Testis (tissue), 3 donors: ENCODE measurements around the gene DAZAP1. TPM values are rescaled to one million over a fixed set of nuclear protein-coding genes. Genes with fewer than 3 reads are reported as not detected.

Experiments used
- DNase-seq: peaks from one replicate; pipeline ENCODE4 v3.0.0-alpha.2; 2019
- H3K27ac ChIP-seq, 2 donors: fragments of 200-600 bp; sonication (generic); one replicate each; pipeline ENCODE4 v1.5.1; 2019
- H3K27me3 ChIP-seq: fragments of 200-600 bp; sonication (generic); one replicate; pipeline ENCODE4 v1.5.1; 2019
- H3K36me3 ChIP-seq: fragments of 200-600 bp; sonication (generic); one replicate; pipeline ENCODE4 v1.5.1; 2017; ENCODE audit warnings: low read depth; ENCODE audit errors: missing control alignments
- H3K4me1 ChIP-seq: fragments of 200-600 bp; sonication (generic); one replicate; pipeline ENCODE4 v1.5.1; 2019
- H3K4me3 ChIP-seq, 2 donors: fragments of 200-600 bp; sonication (generic); one replicate each; pipeline ENCODE4 v1.5.1; 2017 to 2019
- H3K9me3 ChIP-seq: fragments of 200-600 bp; sonication (generic); one replicate; pipeline ENCODE4 v1.5.1; 2017
- CTCF ChIP-seq, 3 experiments: fragments of 450-650 bp in 2 of 3; fragments of 200-600 bp in 1 of 3; sonication (generic) in 1 of 3; IDR thresholded peaks; one replicate each; pipeline ENCODE4 v1.5.1; 2016 to 2019; ENCODE audit warnings: antibody characterized with exemption in 3 of 3, mild to moderate bottlenecking in 2 of 3, moderate library complexity in 1 of 3
- POLR2A ChIP-seq: fragments of 450-650 bp; IDR thresholded peaks from one replicate; pipeline ENCODE4 v1.6.1; 2017; ENCODE audit warnings: antibody characterized with exemption, mild to moderate bottlenecking, moderate library complexity
- WGBS, 2 donors: methylation state at CpG; one replicate each; pipeline ENCODE4 v1.1.5; 2018; 5-methylcytosine and 5-hydroxymethylcytosine counted together
- intact Hi-C: fragments of 100-400 bp; cut with DNase I; formaldehyde crosslinking; loops from one replicate; pipeline ENCODE4 v1.15.1; 2023; ENCODE audit warnings: low total_unique reads
- polyA plus RNA-seq: library from polyadenylated mRNA; stranded (reverse); fragments of 350-450 nt; fragmentation: Illumina TruSeq; extraction: RNeasy Lipid Tissue Mini Kit (QIAGEN cat#74804); gene quantifications from one replicate; pipeline ENCODE4 v1.2.3, GENCODE V29; 2014; ENCODE audit warnings: low read depth, low replicate concordance; ENCODE audit not compliant: insufficient read depth
- total RNA-seq, 2 donors: library from RNA; depleted of rRNA; stranded (reverse); fragments of >200 nt; gene quantifications; one replicate each; pipeline ENCODE4 v1.2.3, GENCODE V29; 2016

Gene DAZAP1
- total and polyA plus RNA-seq, 3 donors from 2014 or later = 97.9 to 215 (median 99.6) TPM

- Histone ChIP-seq H3K4me1 (peaks cover 12% of the 10 kb centered on the region), H3K27me3 (no peaks in the 10 kb centered on the region), H3K36me3 (no peaks in the 10 kb centered on the region), H3K4me3 (no peak overlapping the region), H3K9me3 (no peaks in the 10 kb centered on the region), H3K27ac (no peak overlapping the region)
- intact Hi-C loops = no loop called here
- 85 to 86% methylated on average over 28 to 42 of the region's 42 CpGs for WGBS, 2 donors
- DNase-seq = no peak
- TF ChIP-seq POLR2A (no peak), CTCF (IDR thresholded peaks at IDR 0.05) (no peak)
Observed at GRCh38 chr19:1424192-1424955, 17.0 kb downstream of the DAZAP1 start.

GRCh38 chr19:1425102-1425837 is 17.9 kb downstream of the DAZAP1 start:
- no peaks in the 10 kb centered on the region for H3K27me3 ChIP-seq
- no peaks in the 10 kb centered on the region for H3K36me3 ChIP-seq
- TF ChIP-seq POLR2A = no peak
- no peak for TF ChIP-seq CTCF (IDR thresholded peaks at IDR 0.05)
- 84 to 85% methylated on average over 26 to 33 of the region's 33 CpGs for WGBS, 2 donors
- no peak overlapping the region for H3K4me3 ChIP-seq
- DNase-seq = no peak
- H3K4me1 ChIP-seq = peaks cover 21% of the 10 kb centered on the region
- intact Hi-C loops = no loop called here
- no peak overlapping the region for H3K27ac ChIP-seq
- H3K9me3 ChIP-seq = no peaks in the 10 kb centered on the region

GRCh38 chr19:1425902-1426301 is 18.5 kb downstream of the DAZAP1 start:
- Histone ChIP-seq H3K4me1 (peaks cover 21% of the 10 kb centered on the region), H3K27ac (no peak overlapping the region), H3K27me3 (no peaks in the 10 kb centered on the region), H3K9me3 (no peaks in the 10 kb centered on the region), H3K4me3 (no peak overlapping the region), H3K36me3 (no peaks in the 10 kb centered on the region)
- DNase-seq = no peak
- 90 to 94% methylated on average over 9 to 14 of the region's 14 CpGs for WGBS, 2 donors
- intact Hi-C loops = no loop called here
- TF ChIP-seq CTCF (IDR thresholded peaks at IDR 0.05) = no peak

- Histone ChIP-seq H3K9me3 (no peaks in the 10 kb centered on the region), H3K27me3 (no peaks in the 10 kb centered on the region), H3K4me1 (peaks cover 21% of the 10 kb centered on the region), H3K4me3 (no peak overlapping the region), H3K27ac (no peak overlapping the region), H3K36me3 (no peaks in the 10 kb centered on the region)
- WGBS, 2 donors = 81 to 89% methylated on average over 9 of the region's 9 CpGs
- no peak for DNase-seq
- TF ChIP-seq CTCF (IDR thresholded peaks at IDR 0.05) (no peak), POLR2A (no peak)
- intact Hi-C loops = no loop called here
Observed at GRCh38 chr19:1426736-1427135, 19.4 kb downstream of the DAZAP1 start.
